ENCODE data around the gene CELF2.

Gene CELF2

GRCh38 chr10:11063856-11064255, 46.2 kb downstream of the CELF2 start:
- Histone ChIP-seq H3K27me3 (ENCODE audit: control insufficient read depth, low read length) (0 out of 2 replicates have a peak, but pooled peaks cover 5% of the 10 kb centered on the region), H3K36me3 (ENCODE audit: control insufficient read depth, low read length) (no peaks in the 10 kb centered on the region), H3K27ac (ENCODE audit: low read depth, low read length) (no peak overlapping the region), H3K4me1 (ENCODE audit: control insufficient read depth, low read length) (no peaks in the 10 kb centered on the region), H3F3A (ENCODE audit: control insufficient read depth, insufficient read depth) (no peaks in the 10 kb centered on the region), H3K9me3 (ENCODE audit: control insufficient read depth, insufficient read depth, low read length) (no peaks in the 10 kb centered on the region), H3K9me2 (replicated peaks; ENCODE audit: control insufficient read depth, low read length) (no peaks in the 10 kb centered on the region), H4K20me1 (ENCODE audit: control insufficient read depth, insufficient read depth, low read depth, low read length) (no peaks in the 10 kb centered on the region), H3K4me3 (ENCODE audit: low read length) (no peak overlapping the region), H3K79me2 (ENCODE audit: control insufficient read depth, low read length) (no peaks in the 10 kb centered on the region), H3K4me2 (ENCODE audit: low read length) (no peak overlapping the region)
- TF ChIP-seq CTCF (IDR thresholded peaks at IDR 0.05; ENCODE audit: low read depth, low read length, poor library complexity, severe bottlenecking) (no peak), EZH2phosphoT487 (IDR thresholded peaks at IDR 0.05; ENCODE audit: borderline replicate concordance, low read length) (no peak)

GRCh38 chr10:11064832-11065231, 47.2 kb downstream of the CELF2 start:
- no peak overlapping the region for H3K4me2 ChIP-seq (ENCODE audit: low read length)
- no peak for TF ChIP-seq EZH2phosphoT487 (IDR thresholded peaks at IDR 0.05; ENCODE audit: borderline replicate concordance, low read length)
- no peak for TF ChIP-seq CTCF (IDR thresholded peaks at IDR 0.05; ENCODE audit: low read depth, low read length, poor library complexity, severe bottlenecking)
- H4K20me1 ChIP-seq (ENCODE audit: control insufficient read depth, insufficient read depth, low read depth, low read length) = no peaks in the 10 kb centered on the region
- no peaks in the 10 kb centered on the region for H3K9me2 ChIP-seq (replicated peaks; ENCODE audit: control insufficient read depth, low read length)
- H3K27ac ChIP-seq (ENCODE audit: low read depth, low read length) = no peak overlapping the region
- no peaks in the 10 kb centered on the region for H3K4me1 ChIP-seq (ENCODE audit: control insufficient read depth, low read length)
- no peaks in the 10 kb centered on the region for H3F3A ChIP-seq (ENCODE audit: control insufficient read depth, insufficient read depth)
- no peaks in the 10 kb centered on the region for H3K9me3 ChIP-seq (ENCODE audit: control insufficient read depth, insufficient read depth, low read length)
- H3K79me2 ChIP-seq (ENCODE audit: control insufficient read depth, low read length) = no peaks in the 10 kb centered on the region
- H3K36me3 ChIP-seq (ENCODE audit: control insufficient read depth, low read length) = no peaks in the 10 kb centered on the region
- H3K4me3 ChIP-seq (ENCODE audit: low read length) = no peak overlapping the region
- H3K27me3 ChIP-seq (ENCODE audit: control insufficient read depth, low read length) = 0 out of 2 replicates have a peak, but pooled peaks cover 5% of the 10 kb centered on the region

GRCh38 chr10:11065567-11065966, 47.9 kb downstream of the CELF2 start:
- Histone ChIP-seq H3K27ac (ENCODE audit: low read depth, low read length) (no peak overlapping the region), H3F3A (ENCODE audit: control insufficient read depth, insufficient read depth) (no peaks in the 10 kb centered on the region), H3K4me1 (ENCODE audit: control insufficient read depth, low read length) (no peaks in the 10 kb centered on the region), H3K79me2 (ENCODE audit: control insufficient read depth, low read length) (no peaks in the 10 kb centered on the region), H3K9me2 (replicated peaks; ENCODE audit: control insufficient read depth, low read length) (no peaks in the 10 kb centered on the region), H3K4me3 (ENCODE audit: low read length) (no peak overlapping the region), H4K20me1 (ENCODE audit: control insufficient read depth, insufficient read depth, low read depth, low read length) (no peaks in the 10 kb centered on the region), H3K36me3 (ENCODE audit: control insufficient read depth, low read length) (no peaks in the 10 kb centered on the region), H3K27me3 (ENCODE audit: control insufficient read depth, low read length) (0 out of 2 replicates have a peak, but pooled peaks cover 6% of the 10 kb centered on the region), H3K9me3 (ENCODE audit: control insufficient read depth, insufficient read depth, low read length) (no peaks in the 10 kb centered on the region), H3K4me2 (ENCODE audit: low read length) (no peak overlapping the region)
- TF ChIP-seq CTCF (IDR thresholded peaks at IDR 0.05; ENCODE audit: low read depth, low read length, poor library complexity, severe bottlenecking) (no peak), EZH2phosphoT487 (IDR thresholded peaks at IDR 0.05; ENCODE audit: borderline replicate concordance, low read length) (no peak)

All from DOHH2 (cell line).